NCI-H2196 treated with DMSO at 0.1 percent for 48 hours (cell line): ENCODE data around the gene YTHDC2.

Experiments used
- DNase-seq: peaks from one replicate; lab custom pipeline; 2025; ENCODE audit not compliant: unreplicated experiment; lab: John Stamatoyannopoulos, UW

Gene YTHDC2

DNA sequence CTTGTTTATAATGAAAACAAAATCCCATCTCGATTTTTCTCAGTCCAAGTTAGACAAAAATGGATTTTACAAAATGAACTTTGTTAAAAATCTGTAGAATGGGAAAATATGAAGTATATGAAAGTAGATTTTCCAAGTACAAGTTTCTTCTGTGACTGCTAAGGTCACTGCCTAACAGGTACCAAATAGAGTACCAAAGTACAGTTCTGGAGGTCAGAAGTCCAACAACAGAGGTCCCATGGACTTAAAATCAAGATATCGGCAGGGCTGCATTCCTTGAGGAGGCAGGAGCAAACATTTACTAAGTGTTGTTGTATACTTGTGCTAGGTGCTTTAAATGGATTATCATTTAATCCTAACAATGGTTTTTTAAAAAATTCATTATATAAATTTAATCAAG lies 5.9 kb downstream of the YTHDC2 start:
- DNase-seq, result no peak

DNA sequence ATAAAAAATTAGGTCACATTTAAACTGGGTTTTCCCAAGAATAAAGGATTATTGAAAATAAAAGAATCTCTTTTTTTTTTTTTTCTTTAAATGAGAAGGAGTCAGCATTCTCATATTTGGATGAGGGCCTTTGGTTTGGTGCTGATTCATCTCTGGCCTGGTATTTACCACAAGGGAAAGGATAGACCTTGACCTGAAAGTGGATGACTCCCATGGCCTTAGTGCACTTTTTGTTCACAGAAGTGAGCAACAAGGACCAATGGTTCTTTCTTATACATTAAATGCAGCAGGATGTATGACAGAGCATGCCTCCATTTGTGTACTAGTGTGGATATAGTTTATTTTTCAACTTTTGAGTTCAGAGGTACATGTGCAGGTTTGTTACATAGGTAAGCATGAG lies 6.9 kb downstream of the YTHDC2 start:
- DNase-seq, result no peak

DNA sequence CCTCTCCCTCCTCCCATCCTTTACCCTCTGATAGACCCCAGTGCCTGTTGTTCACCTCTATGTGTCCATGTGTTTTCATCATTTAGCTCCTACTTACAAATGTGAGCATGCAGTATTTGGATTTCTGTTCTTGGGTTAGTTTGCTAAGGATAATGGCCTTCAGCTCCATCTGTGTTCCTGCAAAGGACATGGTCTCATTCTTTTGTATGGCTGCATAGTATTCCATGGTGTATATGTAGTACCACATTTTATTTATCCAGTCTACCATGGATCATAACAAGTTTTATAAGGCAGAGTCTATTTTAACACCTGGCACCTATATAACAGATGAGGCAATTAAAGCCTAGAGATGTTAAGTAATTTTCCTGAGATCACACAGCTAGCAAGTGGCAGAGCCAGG lies 7.4 kb downstream of the YTHDC2 start:
- DNase-seq, result no peak

DNA sequence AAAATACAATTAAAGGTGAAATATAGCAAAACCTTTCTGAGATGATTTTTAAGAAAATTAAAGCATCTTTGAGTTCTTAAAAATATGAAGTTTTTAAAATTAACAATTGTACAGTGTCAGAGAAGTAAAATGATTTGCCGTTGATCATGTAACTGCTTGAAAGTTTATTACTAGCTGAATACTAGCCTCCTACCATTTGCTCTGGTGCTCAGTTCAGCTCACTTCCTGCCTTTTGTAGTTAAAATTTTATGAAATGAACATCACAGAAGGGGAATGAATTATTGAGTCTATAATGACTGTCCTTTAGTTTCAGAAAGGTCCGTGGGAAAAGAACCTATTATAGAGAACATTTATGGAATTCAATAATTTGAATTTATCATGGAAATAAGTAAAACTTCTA lies 9.7 kb downstream of the YTHDC2 start:
- no peak for DNase-seq

DNA sequence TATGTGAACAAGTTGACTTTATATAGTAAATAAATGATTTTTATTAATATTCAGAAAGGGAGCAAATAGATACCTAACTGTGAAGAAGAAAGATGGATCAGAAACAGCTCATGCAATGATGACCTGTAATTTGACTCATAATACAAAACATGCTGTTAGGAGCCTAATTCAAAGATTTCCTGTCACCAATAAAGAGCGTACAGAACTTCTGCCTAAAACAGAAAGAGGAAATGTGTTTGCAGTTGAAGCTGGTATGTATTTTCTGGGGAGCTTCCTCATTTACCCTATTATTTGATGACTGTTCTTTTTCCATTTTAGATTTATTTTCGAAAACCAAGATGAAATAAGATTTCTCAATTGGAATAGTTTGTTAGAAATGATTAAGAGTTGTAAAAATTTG lies 11.4 kb downstream of the YTHDC2 start:
- DNase-seq, result no peak

DNA sequence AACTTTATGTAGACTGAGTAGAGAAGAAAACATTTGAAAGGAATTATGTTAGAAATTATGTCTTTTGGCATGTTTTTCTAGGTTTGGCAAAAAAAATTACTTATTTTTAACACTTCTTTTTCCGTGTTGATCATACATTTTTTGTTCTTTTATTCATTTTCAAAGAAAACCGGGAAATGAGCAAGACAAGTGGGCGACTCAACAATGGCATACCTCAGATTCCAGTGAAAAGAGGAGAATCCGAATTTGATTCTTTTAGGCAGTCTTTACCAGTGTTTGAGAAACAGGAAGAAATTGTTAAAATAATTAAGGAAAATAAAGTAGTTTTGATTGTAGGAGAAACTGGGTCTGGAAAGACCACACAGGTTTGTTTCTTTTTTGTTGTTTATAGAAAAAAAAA lies 12.9 kb downstream of the YTHDC2 start:
- DNase-seq, result no peak

DNA sequence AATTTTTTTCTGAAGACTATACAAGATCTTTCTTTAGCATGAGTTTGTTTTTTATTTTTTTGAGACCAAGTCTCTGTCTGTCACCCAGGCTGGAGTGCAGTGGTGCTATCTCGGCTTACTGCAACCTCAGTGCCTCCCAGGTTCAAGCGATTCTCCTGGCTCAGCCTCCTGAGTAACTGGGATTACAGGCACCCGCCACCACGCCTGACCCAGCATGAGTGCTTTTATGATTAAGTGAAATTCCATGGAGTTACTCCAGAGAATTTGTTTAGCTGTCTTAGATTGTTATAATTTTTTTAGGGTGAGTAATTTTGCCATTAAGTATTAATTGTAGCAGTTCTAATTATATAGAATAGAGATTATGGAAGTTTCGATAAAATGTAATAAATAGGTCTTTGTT lies 14.3 kb downstream of the YTHDC2 start:
- no peak for DNase-seq

DNA sequence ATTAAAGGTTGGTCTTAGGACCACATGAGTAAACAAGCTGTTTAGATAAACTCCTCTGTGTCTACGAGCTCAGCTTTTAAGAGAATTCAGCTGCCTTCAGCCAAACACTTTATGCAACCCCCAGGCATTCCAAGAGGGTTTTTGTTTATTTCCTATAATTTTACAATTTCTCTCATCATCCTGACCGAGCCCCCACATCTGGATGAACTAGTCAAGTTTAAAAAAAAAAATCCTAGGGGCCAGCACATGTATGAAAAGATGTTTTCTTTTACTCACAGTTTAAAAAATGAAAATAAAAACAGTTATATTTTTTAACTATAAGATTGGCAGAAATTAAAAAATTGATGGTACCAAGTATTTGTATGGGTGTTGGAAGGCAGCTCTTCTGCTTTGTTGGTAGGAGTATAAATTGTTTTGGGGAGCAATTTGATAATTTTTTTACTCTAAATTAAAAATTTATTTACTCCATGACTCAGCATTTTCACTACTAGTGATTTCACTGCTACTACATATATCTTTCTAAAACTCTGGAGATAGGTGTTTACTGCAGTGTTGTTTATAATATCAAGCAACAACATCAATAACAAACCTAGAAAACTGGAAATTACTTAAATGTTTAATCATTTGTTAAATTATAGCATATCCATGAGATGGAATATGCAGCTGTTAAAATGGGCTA lies 18.1 kb downstream of the YTHDC2 start:
- DNase-seq, result no peak

DNA sequence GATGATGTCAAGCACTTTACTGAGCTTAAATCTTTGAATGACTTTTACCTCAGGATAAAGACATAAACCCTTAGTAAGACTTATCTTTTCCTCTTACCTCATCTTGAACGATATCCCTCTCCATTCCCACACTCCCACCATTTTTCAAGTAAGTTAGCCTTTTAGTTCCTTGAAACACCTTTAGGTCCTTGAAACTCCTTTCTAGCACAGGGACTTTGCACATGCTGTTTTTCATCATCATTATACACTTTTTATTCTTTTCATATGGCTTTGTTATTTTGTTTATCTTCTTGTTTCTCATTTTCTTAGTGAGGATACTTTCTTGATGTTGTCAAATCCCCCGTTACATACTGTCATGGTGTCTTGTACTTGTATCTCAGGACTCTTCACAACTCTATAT lies 24.8 kb downstream of the YTHDC2 start:
- no peak for DNase-seq

DNA sequence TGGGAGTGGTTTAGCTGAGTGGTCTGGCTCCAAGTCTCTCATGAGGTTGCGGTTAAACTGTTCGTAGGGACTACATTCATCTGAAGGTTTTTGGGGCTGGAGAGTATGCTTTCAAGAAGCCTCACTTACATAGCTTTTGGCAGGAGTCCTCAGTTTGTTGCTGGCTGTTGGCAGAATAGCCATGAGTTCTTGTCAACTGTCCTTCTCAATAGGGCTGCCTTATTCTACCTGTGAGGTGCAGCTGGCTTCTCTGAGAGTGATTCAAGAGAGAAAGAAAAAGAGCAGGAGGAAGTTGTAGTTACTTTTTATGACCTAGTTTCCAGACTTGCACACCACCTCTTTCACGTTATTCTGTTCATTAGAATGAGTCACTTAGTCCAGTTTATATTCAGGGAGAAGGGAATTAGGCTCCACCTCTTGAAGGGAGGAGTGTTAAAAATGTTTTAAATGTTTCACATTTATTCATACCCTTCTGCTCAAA lies 33.2 kb downstream of the YTHDC2 start:
- DNase-seq, result no peak

DNA sequence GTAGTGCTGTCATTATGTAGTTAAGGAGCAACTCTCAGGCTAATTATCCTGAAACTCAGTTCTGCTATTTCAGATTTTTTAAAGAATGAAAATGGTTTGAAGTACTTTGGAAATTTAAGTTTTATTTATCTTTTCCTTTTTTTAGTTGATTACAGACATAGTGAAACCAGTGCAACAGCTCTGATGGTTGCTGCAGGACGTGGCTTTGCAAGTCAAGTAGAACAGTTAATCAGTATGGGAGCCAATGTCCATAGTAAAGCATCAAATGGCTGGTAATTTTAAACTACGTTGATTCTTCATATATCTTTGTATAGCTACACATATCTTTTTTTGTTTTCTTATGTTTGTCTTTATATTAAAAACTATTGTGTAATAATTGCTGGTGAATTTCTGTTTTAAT lies 34.9 kb downstream of the YTHDC2 start:
- DNase-seq, result no peak

DNA sequence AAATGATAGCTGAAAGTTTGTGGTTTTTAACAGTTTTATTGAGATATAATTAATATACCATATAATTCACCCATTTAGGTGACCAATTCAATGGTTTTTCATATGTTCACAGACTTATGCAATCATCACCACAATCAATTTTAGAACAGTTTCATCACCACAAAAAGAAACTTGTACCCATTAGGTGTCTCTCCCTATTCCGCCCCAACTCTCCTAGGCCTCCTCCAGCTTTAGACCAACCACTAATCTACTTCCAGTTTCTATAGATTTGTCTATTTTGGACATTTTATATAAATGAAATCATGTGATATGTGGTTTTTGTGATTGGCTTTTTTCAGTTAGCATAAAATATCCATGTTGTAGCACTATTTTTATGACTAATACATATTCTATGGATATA lies 38.6 kb downstream of the YTHDC2 start:
- DNase-seq, result no peak

DNA sequence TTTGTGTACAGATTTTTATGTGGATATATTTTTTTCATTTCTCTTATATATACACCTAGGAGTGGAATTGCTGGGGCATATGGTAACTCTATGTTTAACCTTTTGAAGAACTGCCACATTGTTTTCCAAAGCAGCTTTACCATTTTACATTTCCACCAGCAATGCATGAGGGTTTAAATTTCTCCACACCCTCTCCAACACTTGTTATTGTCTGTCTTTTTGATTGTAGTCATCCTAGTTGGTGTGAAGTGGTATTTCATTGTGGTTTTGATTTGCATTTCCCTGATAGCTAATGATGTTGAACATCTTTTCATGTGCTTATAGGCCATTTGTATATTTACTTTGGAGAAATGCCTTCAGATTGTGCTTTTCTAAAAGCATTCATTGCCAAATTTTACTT lies 39.1 kb downstream of the YTHDC2 start:
- no peak for DNase-seq

DNA sequence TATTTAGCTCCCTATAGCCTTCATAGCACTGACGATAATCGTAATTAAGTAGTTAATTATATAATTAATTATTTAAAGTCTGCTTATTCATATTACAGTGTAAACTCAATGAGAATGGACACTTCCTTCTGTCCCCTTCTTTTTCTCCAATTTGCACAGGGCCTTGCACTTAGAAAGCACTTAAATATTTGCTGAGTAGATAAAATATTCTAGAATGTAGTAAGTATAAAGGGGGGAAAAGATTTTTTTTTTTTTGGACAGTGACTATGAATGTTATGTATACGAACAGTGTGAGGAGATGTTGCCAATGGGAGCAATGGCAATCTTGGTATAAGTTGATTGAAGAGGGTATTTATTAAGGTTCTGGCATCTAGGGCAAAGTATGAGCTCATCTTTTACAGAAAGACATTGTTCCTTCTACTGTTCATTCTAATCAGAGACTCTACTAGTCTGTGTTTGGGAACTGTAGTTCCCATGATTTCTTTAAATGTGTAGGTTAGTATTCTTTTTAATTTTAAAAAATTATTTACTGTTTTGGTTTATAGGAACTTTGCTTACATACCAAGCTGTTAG lies 49.4 kb downstream of the YTHDC2 start:
- no peak for DNase-seq

DNA sequence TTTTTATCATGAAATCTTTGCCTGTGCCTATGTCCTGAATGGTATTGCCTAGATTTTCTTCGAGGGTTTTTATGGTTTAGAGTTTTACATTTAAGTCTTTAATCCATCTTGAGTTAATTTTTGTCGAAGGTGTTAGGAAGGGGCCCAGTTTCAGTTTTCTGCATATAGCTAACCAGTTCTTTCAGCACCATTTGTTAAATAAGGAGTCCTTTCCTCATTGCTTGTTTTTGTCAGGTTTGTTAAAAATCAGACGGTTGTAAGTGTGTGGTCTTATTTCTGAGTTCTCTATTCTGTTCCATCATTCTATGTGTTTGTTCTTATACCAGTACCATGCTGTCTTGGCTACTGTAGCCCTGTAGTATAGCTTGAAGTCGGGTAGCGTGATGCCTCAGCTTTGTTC lies 55.9 kb downstream of the YTHDC2 start:
- DNase-seq, result no peak

DNA sequence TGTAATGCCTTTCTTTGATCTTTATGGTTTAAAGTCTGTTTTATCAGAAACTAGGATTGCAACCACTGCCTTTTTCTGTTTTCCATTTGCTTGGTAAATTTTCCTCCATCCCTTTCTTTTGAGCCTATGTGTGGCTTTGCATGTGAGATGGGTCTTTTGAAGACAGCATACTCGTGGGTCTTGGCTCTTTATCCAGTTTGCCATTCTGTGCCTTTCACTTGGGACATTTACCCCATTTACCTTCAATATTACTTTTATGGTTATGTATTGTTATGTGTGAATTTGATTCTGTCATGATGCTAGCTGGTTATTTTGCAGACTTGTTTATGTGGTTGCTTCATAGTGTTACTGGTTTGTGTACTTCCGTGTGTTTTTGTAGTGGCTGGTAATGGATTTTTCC lies 59.2 kb downstream of the YTHDC2 start:
- DNase-seq, result no peak

DNA sequence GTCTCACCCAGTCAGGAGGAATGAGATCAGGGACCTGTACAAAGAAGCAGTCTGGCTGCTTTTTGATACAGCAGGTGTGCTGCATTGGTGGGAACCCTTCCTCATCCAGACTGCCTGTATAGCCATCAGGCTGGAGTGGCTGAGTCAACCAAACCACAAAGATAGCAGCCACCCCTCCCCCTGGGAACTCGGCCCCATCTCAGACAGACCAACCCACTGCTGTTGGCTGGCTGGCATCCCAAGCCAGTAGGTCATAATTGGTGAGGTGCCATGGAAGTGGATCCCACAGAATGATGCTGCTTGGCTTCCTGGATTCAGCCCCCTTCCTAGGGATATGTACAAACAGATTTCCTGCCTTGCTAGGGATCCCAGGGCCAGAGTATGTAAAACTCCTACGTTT lies 60.9 kb downstream of the YTHDC2 start:
- DNase-seq, result no peak

DNA sequence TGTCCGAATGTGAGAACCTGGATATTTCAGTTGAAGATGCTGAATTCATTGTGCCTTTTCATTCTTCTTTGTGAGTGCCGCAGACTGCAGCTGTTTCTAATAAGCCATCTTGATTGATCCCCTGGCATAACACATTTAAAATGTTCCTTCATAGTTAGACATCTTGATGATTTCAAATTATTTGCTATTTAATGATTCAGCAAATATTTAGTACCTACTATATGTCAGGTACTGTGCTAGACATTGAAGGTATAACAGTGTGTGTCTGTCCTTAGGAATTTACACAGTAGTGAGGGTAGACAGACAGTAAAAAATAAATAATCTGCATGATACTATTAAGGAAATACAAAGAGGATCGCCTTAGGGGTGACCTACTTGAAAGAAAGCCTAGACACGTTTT lies 61.6 kb downstream of the YTHDC2 start:
- DNase-seq, result no peak

DNA sequence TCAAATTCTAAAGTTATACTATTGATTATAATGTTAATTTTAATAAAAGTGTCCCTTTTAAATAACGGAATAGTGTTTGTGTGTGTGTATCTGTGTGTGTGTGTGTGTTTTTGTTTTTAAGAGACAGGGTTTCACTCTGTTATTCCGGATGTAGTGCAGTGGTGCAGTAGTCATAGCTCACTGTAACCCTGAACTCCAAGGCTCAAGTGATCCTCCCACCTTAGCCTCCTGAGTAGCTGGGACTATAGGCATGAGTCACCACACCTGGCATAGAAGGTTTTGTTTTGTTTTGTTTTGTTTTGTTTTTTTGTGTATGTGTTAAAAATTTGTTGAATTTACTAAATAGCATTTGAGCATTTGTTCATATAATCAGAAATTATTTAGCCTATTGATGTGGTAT lies 64.6 kb downstream of the YTHDC2 start:
- no peak for DNase-seq

DNA sequence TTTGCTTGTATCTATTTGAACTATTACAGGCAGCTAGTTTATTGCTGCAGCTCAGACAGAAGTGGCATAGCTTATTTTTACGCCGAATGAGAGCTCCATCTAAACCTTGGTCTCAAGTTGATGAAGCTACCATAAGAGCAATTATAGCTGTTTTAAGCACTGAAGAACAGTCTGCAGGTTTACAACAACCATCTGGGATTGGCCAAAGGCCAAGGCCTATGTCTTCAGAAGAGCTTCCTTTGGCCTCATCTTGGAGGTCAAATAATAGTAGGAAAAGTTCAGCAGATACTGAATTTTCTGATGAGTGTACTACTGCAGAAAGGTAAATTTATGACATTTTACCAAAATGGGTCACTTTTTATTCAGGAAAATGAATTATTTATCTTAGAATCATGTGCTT lies 67.9 kb downstream of the YTHDC2 start:
- no peak for DNase-seq

DNA sequence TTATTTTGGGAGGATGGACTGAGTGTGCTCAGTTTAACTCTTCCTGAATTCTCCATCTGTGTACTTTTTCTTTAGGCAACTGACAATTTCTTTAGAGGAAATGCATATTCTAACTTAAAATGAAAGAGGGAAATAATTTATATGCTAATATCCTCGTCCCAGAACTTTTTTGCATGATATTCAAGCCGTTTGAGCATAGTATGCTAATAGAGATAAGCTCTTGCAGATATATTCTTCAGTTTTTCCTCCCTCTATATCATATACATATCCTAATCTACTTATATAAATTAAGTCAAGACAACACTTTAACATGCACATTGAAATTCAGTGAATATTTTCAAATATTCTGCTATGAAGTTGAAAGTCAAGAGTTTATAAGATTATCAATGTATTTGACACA lies 84.7 kb downstream of the YTHDC2 start:
- no peak for DNase-seq

DNA sequence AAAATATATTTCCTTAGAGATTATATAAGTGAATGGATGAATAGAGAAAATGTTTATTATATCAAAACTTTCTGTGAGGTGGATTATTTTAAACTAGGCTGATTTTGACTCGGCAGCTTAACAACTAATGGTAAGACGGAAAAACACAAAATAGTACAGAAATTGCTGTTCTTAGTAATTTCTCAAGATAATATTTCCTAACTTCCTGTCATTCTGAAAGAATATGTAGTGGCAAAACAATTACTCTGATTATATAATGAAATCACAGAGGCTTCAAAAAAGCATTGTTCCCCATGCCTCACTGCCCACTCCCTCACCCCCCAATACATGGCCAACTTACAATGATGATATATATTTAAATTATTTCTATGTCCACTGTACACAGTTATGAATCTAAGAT lies 85.4 kb downstream of the YTHDC2 start:
- no peak for DNase-seq

DNA sequence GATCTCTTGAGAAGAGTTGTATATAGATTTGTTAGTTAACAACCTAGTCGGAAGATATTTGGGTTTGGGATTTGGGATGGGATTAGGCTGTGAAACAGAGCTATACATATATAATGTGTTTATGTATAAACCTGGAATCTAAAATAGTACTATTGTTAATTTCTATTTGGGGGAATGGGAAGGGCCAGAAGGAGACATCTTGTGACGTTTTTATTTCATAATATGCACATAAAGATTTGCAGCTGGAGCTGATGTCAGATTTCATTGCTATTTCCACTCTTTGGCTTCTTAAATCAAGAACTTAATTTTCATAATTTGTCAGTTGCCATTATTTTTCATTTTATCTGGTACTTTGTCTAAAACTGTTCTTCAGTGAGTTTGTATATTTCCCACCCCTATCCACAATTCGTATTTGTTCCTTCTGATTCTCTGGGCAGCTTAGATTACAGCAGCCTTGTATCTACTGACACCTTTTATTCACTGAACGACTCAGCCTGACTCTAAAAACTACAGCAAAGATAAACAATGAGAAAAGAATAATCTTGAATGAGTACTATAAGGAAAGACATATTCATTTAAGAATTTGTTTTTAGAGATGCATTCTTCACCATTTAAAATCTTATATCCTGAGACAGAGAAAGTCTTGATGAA lies 86.9 kb downstream of the YTHDC2 start:
- DNase-seq, result no peak
